AML-193 (cell line): Measurements from ENCODE around the gene KIF26B.

Source experiments
- DNase-seq, 2 experiments: peaks; one replicate each; lab custom pipeline; 2025; lab: John Stamatoyannopoulos, UW

KIF26B gene

GRCh38 chr1:245751726-245752470 lies 597.1 kb downstream of the KIF26B start:
- no peak for DNase-seq

GRCh38 chr1:245752561-245752960 lies 597.8 kb downstream of the KIF26B start:
- DNase-seq = no peak

- DNase-seq = no peak
These were observed 599.0 kb downstream of the KIF26B start for GRCh38 chr1:245753807-245754206.

GRCh38 chr1:245754463-245754961 lies 599.7 kb downstream of the KIF26B start:
- no peak for DNase-seq
